SHP77 treated with DMSO at 0.1 percent for 48 hours (cell line): ENCODE data around the gene UGT1A9.
"Not testable (repeated sequence)": the region's sequence is repeated elsewhere in the genome, so short reads cannot be mapped to it uniquely, and the experiment has no call there.

Source experiments
- DNase-seq: peaks from one replicate; lab custom pipeline; 2025; lab: John Stamatoyannopoulos, UW

UGT1A9 gene

DNA sequence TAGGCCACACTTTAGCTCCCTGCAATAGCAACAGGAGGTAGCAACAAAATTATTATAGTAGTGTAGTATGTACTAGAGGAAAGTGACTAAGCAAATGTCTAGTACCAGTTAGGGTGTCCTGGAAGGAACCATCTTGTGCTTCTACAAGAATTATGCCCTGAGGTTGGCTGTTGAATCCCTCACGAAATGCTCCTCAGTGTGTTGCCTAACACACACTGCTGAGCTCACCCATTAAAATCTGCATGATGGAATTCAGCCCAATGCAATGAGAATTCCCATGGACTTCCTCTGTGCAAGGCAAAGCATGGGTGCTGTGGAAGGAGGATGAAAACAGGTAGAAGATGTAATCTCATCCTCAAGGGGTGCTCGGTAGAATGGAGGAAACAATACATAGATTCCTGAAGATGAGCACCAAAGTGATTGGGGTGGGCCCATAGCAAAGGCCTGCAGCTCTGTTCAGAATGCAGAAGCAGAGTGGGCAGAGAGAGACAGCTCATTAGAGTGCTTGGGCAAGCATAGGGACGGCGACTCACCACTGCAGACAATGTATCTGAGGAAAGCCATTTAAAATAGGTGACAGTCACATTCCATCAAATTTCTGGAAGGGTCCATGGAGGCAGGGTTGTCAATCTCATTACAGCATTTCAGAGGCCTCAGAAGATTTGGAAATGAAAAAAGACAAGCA is 8.8 kb downstream of the UGT1A9 start:
- DNase-seq: no peak

- DNase-seq: no peak
Observed at GRCh38 chr2:233681521-233682099, 9.9 kb downstream of the UGT1A9 start, which contains the start of gene UGT1A7. UGT1A7 (plus strand) TSS chr2:233681901; CDS start chr2:233681938, 37 bp downstream.

DNA sequence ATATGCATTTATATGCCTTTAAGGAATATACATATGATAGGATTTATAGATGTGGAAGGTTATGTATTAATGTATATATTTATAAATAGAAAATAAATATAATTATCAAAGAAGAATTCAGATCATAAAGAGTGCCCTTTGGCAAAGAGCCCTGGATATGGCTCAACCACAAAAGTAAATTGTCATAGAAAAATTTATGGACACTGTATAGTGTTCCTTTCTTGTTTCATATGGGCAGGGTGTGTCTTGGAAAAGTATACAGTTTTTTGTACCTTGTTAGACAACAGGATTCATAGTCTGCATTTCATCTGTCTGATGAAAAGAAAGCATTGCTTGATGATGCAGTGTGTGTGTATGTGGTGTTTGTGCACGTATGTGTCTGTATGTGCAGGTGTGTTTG is 12.9 kb downstream of the UGT1A9 start:
- no peak for DNase-seq

DNA sequence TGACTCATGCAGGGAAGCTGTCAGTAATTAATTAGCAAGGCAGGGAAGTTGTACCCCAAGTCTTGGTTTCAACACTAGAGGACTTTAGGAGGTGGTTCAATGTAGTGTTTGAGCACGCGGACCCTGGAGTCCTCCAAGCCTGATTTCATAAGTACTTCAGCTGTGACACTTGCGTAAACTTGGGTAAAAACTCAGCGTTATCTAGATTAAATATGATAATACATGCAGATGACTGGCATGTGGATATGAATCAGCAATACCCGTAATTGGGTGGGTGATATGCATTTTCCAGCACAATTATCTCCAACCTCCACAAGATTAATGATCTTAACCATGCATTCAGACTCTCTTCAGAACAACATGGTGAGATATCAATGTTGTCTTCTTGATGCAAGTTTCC is 15.2 kb downstream of the UGT1A9 start:
- DNase-seq: no peak

DNA sequence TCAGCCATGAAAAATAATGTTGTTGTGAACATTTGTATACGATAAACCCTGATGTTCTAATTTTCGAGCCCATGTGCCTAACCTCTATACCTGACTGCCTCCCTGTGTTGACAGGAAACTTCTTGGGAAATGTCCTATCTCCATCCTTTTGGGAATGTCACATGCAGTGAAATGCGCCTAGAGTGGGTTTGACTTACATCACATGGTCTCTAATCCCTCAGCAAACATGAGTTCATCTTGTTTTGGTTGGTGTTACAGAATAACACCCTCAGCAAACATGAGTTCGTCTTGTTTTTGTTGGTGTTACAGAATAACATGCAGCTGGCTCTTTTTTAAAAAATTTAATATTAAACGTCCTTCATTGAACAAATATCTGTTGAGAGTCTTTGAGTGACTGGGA is 16.6 kb downstream of the UGT1A9 start:
- no peak for DNase-seq

- DNase-seq: no peak
Observed at GRCh38 chr2:233689031-233689430, 17.3 kb downstream of the UGT1A9 start.

DNA sequence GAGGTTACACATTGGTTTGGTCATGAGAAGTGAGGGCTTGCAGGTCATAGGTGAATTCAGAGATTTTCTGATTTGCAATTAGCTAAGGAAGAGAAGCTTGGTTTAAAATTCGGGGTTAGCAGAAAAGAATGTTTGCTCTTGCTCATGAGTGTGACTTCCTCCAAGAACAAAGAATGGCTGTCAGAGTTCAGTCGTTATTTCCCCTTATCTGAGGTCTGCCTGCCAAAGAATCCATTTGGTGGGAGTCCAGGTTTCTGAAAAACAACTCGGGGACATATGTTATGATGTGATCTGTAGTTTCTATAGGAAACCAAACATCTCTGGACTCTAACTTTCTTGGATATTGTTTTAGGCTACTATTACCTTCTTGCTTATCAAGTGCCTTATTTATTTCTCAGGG is 17.8 kb downstream of the UGT1A9 start:
- DNase-seq: no peak

- no peak for DNase-seq
Observed at GRCh38 chr2:233690444-233690843, 18.7 kb downstream of the UGT1A9 start.

- no peak for DNase-seq
Observed at GRCh38 chr2:233691443-233692433, 20.0 kb downstream of the UGT1A9 start.

DNA sequence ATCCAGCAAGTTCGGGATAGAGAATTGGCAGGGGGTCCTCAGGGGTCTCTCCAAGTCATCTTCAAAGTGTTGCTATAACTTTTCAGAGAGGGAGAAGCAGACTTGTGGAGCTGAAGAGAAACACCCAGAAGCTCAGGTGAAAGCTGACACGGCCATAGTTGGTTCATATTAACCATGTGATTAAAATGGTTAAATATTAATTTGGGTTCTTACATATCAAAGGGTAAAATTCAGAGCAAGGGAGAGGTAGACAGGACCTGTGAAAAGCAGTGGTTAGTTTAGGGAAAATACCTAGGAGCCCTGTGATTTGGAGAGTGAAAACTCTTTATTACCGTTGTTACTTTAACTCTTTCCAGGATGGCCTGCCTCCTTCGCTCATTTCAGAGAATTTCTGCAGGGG is 20.9 kb downstream of the UGT1A9 start, which contains the start of gene UGT1A6:
Gene UGT1A6, plus strand, starts transcription at position 243 of the 400 bp plus-strand sequence. Its CDS starts 115 bp downstream, at position 358.
- DNase-seq: no peak

GRCh38 chr2:233693963-233694362 is 22.3 kb downstream of the UGT1A9 start:
- no peak for DNase-seq

GRCh38 chr2:233698740-233699139 is 27.0 kb downstream of the UGT1A9 start:
- no peak for DNase-seq

DNA sequence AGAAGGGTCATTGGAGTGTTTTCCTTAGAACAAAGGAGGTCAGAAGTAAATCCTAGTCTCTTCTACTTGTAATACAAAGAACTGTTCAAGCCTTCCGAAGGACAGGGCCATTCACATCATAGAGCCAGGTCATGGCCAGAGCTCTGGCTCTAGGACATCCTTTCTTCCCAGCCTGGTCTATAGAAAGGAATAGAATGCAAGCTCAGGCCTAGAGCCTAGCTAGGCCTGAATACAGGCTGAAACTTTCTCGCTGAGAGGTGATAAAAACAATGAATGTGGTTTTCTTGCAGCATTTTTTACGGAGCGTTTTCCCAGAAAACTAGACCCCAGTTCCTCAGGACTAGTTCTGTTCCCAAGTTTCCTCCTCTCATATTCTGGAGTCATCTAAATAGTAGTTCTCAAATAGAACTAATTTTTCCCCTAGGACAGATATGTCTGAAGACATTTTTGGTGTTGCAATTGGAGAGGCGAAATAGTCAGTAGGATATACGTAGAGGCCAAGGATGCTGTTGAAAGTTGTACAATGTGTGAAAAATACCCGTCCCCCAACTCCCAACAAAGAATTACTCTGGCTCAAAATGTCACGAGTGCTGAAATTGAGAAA is 27.8 kb downstream of the UGT1A9 start:
- no peak for DNase-seq

DNA sequence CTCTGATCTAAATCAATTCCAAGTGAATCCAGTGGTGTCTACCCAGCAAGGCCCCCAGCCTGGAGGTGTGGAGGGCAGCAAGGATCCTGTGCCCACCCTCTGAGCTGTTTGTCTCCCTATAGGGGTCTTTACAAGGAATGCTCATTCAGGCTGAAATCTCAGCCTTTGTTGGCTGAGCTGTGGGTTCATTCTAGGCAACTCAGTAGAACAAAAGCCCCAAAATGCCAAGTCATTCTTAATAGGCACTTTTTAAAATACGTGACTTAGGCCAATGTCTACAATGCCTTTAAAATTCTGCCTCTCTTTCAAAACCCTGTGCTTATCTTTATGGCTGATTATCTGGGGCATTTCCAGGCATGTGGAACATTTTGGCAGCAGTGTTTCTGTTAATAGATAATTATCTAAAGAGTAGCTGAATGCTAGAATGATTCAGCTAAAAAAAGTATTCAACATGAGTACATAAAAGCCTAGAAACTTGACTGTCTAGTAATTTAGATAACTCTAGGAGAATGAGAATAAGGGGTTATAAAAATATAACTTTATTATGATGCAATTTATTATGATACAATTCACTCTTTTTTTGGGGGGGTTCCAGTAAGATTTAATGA is 28.4 kb downstream of the UGT1A9 start:
- DNase-seq: no peak

- DNase-seq: not testable (repeated sequence)
Observed at GRCh38 chr2:233700842-233701241, 29.1 kb downstream of the UGT1A9 start.

DNA sequence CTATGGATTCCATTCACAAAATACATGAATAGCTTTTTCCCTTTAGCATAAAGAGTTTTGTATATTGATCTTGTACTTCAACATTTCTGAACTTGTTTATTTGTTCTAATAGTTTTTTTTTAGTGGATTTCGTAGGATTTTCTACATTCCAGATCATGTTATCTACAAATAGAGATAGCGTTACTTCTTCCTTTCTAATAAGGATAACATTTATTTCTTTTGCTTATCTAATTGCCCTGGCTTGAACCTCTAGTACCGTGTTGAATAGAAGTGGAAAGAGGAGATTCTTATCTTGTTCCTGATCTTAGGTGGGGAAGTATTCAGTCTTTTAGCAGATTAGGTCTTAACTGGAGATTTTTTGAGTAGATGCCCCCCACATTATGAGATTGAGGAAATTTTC is 30.5 kb downstream of the UGT1A9 start:
- no peak for DNase-seq

- no peak for DNase-seq
Observed at GRCh38 chr2:233705911-233706506, 34.3 kb downstream of the UGT1A9 start.

- DNase-seq: no peak
Observed at GRCh38 chr2:233706720-233707119, 35.0 kb downstream of the UGT1A9 start.

GRCh38 chr2:233707940-233708644 is 36.4 kb downstream of the UGT1A9 start:
- DNase-seq: no peak

- no peak for DNase-seq
Observed at GRCh38 chr2:233708942-233709341, 37.2 kb downstream of the UGT1A9 start.
